Endothelial cell (in vitro differentiated cells): Measurements from ENCODE around the gene BHMT2. TPM values are rescaled to one million over a fixed set of nuclear protein-coding genes. Genes with fewer than 3 reads are reported as not detected.

Source experiments
- DNase-seq: peaks from one replicate; pipeline ENCODE4 v3.0.0; 2021; ENCODE audit warnings: low spot score
- H3K27ac Mint-ChIP-seq: one replicate; pipeline ENCODE4 v1.8.0; 2021; ENCODE audit warnings: mixed read lengths, inconsistent platforms; ENCODE audit not compliant: unreplicated experiment
- H3K27me3 Mint-ChIP-seq: one replicate; pipeline ENCODE4 v1.8.0; 2021; ENCODE audit warnings: mild to moderate bottlenecking, moderate library complexity, mixed read lengths, inconsistent platforms; ENCODE audit not compliant: unreplicated experiment
- H3K36me3 Mint-ChIP-seq: one replicate; pipeline ENCODE4 v1.8.0; 2021; ENCODE audit warnings: mild to moderate bottlenecking, low read depth, mixed read lengths, inconsistent platforms; ENCODE audit not compliant: unreplicated experiment
- H3K4me1 Mint-ChIP-seq: one replicate; pipeline ENCODE4 v1.8.0; 2021; ENCODE audit warnings: mild to moderate bottlenecking, mixed read lengths, inconsistent platforms; ENCODE audit not compliant: unreplicated experiment
- H3K4me3 Mint-ChIP-seq: one replicate; pipeline ENCODE4 v1.8.0; 2021; ENCODE audit warnings: mild to moderate bottlenecking, mixed read lengths, inconsistent platforms; ENCODE audit not compliant: unreplicated experiment
- H3K9me3 Mint-ChIP-seq: one replicate; pipeline ENCODE4 v1.8.0; 2021; ENCODE audit warnings: mixed read lengths, inconsistent platforms; ENCODE audit not compliant: unreplicated experiment
- total RNA-seq: library from RNA; stranded (reverse); fragmentation: NEBNext Ultra II Directional; extraction: Animal tissue kit (Norgen Biotek cat#: 25700); gene quantifications from one replicate; pipeline ENCODE4 v1.2.1, GENCODE V29; 2021; ENCODE audit not compliant: unreplicated experiment
- TF ChIP-seq, protein P1 (sequence below): fragments of 200-600 bp; sonication (generic); IDR thresholded peaks from one replicate; pipeline ENCODE4 v1.5.0; 2021; ENCODE audit warnings: antibody characterized with exemption; ENCODE audit not compliant: unreplicated experiment

BHMT2 gene
- total RNA-seq, 1 donor from 2014 or later = not detected

GRCh38 chr5:79047199-79047598 lies 22.4 kb upstream of the BHMT2 start:
- Mint-ChIP-seq H3K27me3 (no peaks in the 10 kb centered on the region), H3K36me3 (no peaks in the 10 kb centered on the region), H3K9me3 (no peaks in the 10 kb centered on the region), H3K27ac (no peak overlapping the region), H3K4me3 (no peak overlapping the region), H3K4me1 (no peaks in the 10 kb centered on the region)
- TF ChIP-seq, protein P1, sequence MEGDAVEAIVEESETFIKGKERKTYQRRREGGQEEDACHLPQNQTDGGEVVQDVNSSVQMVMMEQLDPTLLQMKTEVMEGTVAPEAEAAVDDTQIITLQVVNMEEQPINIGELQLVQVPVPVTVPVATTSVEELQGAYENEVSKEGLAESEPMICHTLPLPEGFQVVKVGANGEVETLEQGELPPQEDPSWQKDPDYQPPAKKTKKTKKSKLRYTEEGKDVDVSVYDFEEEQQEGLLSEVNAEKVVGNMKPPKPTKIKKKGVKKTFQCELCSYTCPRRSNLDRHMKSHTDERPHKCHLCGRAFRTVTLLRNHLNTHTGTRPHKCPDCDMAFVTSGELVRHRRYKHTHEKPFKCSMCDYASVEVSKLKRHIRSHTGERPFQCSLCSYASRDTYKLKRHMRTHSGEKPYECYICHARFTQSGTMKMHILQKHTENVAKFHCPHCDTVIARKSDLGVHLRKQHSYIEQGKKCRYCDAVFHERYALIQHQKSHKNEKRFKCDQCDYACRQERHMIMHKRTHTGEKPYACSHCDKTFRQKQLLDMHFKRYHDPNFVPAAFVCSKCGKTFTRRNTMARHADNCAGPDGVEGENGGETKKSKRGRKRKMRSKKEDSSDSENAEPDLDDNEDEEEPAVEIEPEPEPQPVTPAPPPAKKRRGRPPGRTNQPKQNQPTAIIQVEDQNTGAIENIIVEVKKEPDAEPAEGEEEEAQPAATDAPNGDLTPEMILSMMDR = no peak
- no peak for DNase-seq

GRCh38 chr5:79048437-79048836 lies 21.1 kb upstream of the BHMT2 start:
- Mint-ChIP-seq H3K4me3 (no peak overlapping the region), H3K27ac (no peak overlapping the region), H3K9me3 (no peaks in the 10 kb centered on the region), H3K4me1 (no peaks in the 10 kb centered on the region), H3K36me3 (no peaks in the 10 kb centered on the region), H3K27me3 (no peaks in the 10 kb centered on the region)
- TF ChIP-seq, protein P1 = no peak
- DNase-seq = no peak

DNA sequence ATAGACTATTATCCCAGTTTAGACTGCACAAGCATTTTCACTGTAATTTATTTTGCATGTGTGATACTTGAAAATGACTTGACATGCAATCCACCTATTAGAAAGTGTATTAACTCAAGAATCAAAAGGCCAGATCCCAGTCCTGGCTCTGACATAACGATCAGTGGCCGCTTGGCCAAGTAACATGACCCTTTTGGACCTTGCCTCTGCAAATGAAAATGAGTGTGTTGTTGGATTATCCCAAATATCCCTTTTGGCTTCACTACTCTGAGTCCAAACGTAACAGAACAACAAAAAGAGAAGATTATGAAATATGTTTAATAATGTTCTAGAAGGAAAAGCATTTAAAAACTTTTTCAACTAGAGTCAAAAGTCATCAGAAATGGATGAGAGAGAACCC lies 19.1 kb upstream of the BHMT2 start:
- H3K36me3 Mint-ChIP-seq = no peaks in the 10 kb centered on the region
- TF ChIP-seq, protein P1 = no peak
- H3K9me3 Mint-ChIP-seq = no peaks in the 10 kb centered on the region
- DNase-seq = no peak
- H3K27me3 Mint-ChIP-seq = no peaks in the 10 kb centered on the region
- H3K4me1 Mint-ChIP-seq = no peaks in the 10 kb centered on the region
- H3K27ac Mint-ChIP-seq = no peak overlapping the region
- no peak overlapping the region for H3K4me3 Mint-ChIP-seq

DNA sequence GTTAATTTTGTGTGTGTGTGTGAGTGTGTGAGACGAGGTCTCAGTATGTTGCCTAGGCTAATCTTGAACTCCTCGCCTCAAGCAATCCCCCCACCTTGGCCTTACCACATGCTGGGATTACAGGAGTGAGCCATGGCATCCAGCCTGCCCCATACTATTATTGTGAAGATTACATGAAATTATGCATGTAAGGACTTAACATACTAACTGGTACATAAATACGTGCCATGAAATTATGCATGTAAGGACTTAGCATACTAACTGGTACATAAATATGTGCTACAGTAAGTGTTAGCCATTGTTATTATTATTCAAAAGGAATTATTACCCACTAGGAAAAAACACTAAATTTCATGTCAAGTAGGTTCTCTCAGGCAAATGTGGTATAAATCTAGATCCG lies 16.2 kb upstream of the BHMT2 start:
- H3K27ac Mint-ChIP-seq = no peak overlapping the region
- no peak for DNase-seq
- no peaks in the 10 kb centered on the region for H3K36me3 Mint-ChIP-seq
- no peaks in the 10 kb centered on the region for H3K4me1 Mint-ChIP-seq
- TF ChIP-seq, protein P1 = no peak
- H3K27me3 Mint-ChIP-seq = no peaks in the 10 kb centered on the region
- no peaks in the 10 kb centered on the region for H3K9me3 Mint-ChIP-seq
- no peak overlapping the region for H3K4me3 Mint-ChIP-seq

DNA sequence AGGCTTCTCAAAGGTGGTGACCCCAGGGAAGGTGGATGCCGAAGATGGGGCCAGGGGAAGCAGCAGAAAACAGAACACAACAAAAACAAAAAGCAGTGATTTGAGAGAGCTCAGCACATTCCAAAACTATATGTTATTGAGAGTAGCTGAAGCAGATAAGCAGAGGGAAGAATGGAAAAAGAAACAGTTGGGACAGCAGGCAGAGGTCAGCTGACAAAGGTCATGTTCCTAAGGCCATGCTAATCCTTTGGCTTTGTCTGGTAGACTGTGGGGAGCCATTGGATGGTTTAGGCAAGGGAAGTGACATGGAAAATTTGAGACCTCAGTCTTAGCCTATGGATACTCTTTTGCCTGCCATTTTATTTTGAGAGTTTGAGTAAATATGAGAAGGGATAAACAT lies 14.6 kb upstream of the BHMT2 start:
- H3K27ac Mint-ChIP-seq = no peak overlapping the region
- no peaks in the 10 kb centered on the region for H3K27me3 Mint-ChIP-seq
- H3K9me3 Mint-ChIP-seq = no peaks in the 10 kb centered on the region
- H3K4me3 Mint-ChIP-seq = no peak overlapping the region
- H3K36me3 Mint-ChIP-seq = no peaks in the 10 kb centered on the region
- TF ChIP-seq, protein P1 = no peak
- DNase-seq = no peak
- H3K4me1 Mint-ChIP-seq = no peaks in the 10 kb centered on the region
